Mucosa of descending colon (tissue), 3 donors: ENCODE data around the gene SLC6A3. TPM values are rescaled to one million over a fixed set of nuclear protein-coding genes. Genes with fewer than 3 reads are reported as not detected.

Source experiments
- ATAC-seq: fragments of 200-7000 bp; cut with Tn5 transposase; one replicate; pipeline ENCODE4 v1.9.1; 2020; ENCODE audit warnings: mild to moderate bottlenecking, moderate library complexity
- DNase-seq, 3 donors: peaks; one replicate each; pipeline ENCODE4 v3.0.0-alpha.2; 2020
- H3K36me3 ChIP-seq: fragments of 200-600 bp; one replicate; pipeline ENCODE4 v1.8.0; 2021; ENCODE audit warnings: low read depth, mild to moderate bottlenecking
- H3K4me1 ChIP-seq: fragments of 200-600 bp; one replicate; pipeline ENCODE4 v1.8.0; 2021; ENCODE audit warnings: low read depth, mild to moderate bottlenecking
- H3K4me3 ChIP-seq: fragments of 200-600 bp; one replicate; pipeline ENCODE4 v1.8.0; 2021; ENCODE audit warnings: mild to moderate bottlenecking
- H3K9me3 ChIP-seq: fragments of 200-600 bp; one replicate; pipeline ENCODE4 v1.8.0; 2021; ENCODE audit warnings: mild to moderate bottlenecking
- CTCF ChIP-seq: fragments of 200-600 bp; IDR thresholded peaks from one replicate; pipeline ENCODE4 v1.8.0; 2022; ENCODE audit warnings: antibody characterized with exemption, mild to moderate bottlenecking
- intact Hi-C, 2 donors: fragments of 100-400 bp; cut with DNase I in 1 of 2; cut with micrococcal nuclease in 1 of 2; formaldehyde crosslinking; loops; one replicate each; pipeline versions ENCODE4 v1.11.0 to v1.11.1; 2022; cut with DNase I, micrococcal nuclease
- total RNA-seq, 3 donors: library from RNA; stranded (reverse); fragmentation: NEBNext Ultra II Directional in 2 of 3; extraction: Animal tissue kit (Norgen Biotek cat#: 25700) in 2 of 3; gene quantifications; one replicate each; pipeline versions ENCODE4 v1.2.1 to v1.2.4, GENCODE V29; 2021 to 2023
- donor health status: DM: no; HTN: no; CAD: no; lungs with moderate emphysema.
- donor health status: DM: no; HTN: no; CAD: no.
- donor health status: DM: no; HTN: yes; CAD: no.

SLC6A3 gene
- total RNA-seq, 3 donors from 2014 or later, result not detected

- H3K4me1 ChIP-seq, result peaks cover 14% of the 10 kb centered on the region
- ATAC-seq (no peak), DNase-seq (no peak)
- intact Hi-C loops, result no loop called here
- H3K9me3 ChIP-seq, result no peaks in the 10 kb centered on the region
- H3K36me3 ChIP-seq, result no peaks in the 10 kb centered on the region
- no peak overlapping the region for H3K4me3 ChIP-seq
- TF ChIP-seq CTCF, result no peak
These were observed 97.7 kb downstream of the SLC6A3 start for GRCh38 chr5:1347571-1347970.

GRCh38 chr5:1346627-1347440 lies 98.4 kb downstream of the SLC6A3 start:
- ATAC-seq (no peak), DNase-seq (no peak)
- H3K9me3 ChIP-seq, result no peaks in the 10 kb centered on the region

GRCh38 chr5:1345876-1346626 lies 99.2 kb downstream of the SLC6A3 start:
- H3K4me1 ChIP-seq, result peaks cover 14% of the 10 kb centered on the region
- peaks cover 2% of the 10 kb centered on the region for H3K36me3 ChIP-seq
- DNase-seq (no peak), ATAC-seq (no peak)
- intact Hi-C loops, result no loop called here
- H3K4me3 ChIP-seq, result no peak overlapping the region
- TF ChIP-seq CTCF, result no peak
- H3K9me3 ChIP-seq, result no peaks in the 10 kb centered on the region

More at GRCh38 chr5:1346627-1347440, 98.4 kb downstream of the SLC6A3 start:
- Histone ChIP-seq H3K4me3 (no peak overlapping the region), H3K4me1 (peaks cover 14% of the 10 kb centered on the region), H3K36me3 (no peaks in the 10 kb centered on the region)
- no peak for TF ChIP-seq CTCF
- intact Hi-C loops, result no loop called here

- H3K4me3 ChIP-seq, result peak within 1 kb of the TSS; percentile 80
- no peak for TF ChIP-seq CTCF
- intact Hi-C loops, result no loop called here
- H3K4me1 ChIP-seq, result peaks cover 14% of the 10 kb centered on the region
- ATAC-seq, result peak; percentile 98
- DNase-seq, result peak; percentile 89 to 92 (median 90)
- no peaks in the 10 kb centered on the region for H3K9me3 ChIP-seq
- H3K36me3 ChIP-seq, result peaks cover 3% of the 10 kb centered on the region
These were observed 100.0 kb downstream of the SLC6A3 start, which contains the start of gene CLPTM1L for GRCh38 chr5:1344975-1345838. Gene CLPTM1L, minus strand, starts transcription at chr5:1345099. Its CDS starts 258 bp downstream, at chr5:1344841.
